GM21825 (cell line): ENCODE data around the gene RETN.

ENCODE experiments used
- ATAC-seq: cut with Tn5 transposase; IDR thresholded peaks from one replicate; pipeline ENCODE4 v1.9.1; 2021; ENCODE audit warnings: mild to moderate bottlenecking, moderate library complexity; ENCODE audit not compliant: unreplicated experiment

RETN gene

DNA sequence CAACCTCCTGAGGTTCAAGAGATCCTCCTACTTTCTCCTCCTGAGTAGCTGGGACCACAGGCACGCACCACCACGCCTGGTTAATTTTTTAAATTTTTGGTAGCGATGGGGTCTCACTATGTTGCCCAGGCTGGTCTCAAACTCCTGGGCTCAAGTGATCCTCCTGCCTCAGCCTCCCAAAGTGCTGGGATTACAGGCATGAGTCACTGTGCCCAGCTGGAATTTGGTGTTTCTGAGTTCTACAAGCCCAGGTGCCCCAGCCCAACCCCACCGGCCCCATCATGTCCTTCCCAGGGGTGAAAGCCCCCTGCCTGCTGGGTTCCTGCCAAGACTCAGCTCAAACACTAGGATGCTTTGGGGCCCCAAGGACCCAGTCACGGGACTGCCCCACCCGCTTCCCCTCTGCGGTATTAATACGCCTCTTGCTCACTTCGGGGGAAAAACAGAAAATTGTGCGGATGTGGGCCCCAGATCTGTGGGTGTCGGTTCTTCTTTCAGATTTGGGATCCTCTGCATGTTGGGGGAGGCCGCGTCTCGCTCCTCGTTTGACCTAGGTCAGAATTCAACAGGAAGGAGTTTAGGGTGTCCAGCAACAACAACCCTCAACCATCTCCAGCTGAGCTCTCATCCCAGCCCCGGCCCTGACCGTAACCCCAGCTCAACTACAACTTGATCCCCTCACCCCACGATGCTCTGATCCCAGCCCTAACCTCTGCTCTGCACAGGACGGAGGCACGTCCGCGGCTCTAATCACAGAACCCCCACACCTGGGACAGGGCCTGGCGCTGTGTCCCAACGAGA lies 36.7 kb downstream of the RETN start:
- ATAC-seq, result peak; percentile 47

DNA sequence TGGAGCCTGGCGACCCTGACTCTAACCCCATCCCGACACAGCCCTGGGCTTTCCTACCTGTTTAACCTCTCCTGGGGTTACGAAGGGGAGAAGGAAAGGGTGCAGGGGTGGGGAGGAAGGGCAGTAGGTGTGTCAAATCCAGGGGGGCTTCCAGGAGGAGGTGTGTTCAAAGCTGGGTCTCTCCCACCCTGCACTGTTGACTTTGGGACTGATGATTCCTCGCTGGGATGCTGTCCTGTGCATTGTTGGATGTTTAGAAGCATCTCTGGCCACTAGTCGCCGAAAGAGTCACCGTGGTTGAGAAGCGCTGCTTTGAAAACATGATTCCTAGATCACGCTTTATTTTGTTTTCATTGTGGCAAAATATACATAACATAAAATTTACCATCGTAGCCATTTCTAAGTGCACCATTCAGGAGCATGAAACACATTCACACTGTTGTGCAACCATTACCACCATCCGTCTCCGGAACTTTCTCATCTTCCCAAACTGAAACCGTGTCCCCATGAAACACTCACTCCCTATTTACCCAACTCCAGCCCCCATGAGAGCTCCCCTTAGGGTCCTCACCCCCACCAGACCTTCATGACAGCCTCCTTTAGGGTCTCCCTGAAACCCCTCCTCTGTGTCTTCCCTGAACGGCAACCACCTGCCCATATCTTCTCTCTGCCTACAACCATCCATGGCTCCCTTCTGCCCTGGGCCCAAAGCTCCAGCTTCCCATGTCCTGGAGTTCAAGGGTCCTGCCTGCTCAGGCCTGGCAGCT lies 37.5 kb downstream of the RETN start:
- ATAC-seq, result no peak

DNA sequence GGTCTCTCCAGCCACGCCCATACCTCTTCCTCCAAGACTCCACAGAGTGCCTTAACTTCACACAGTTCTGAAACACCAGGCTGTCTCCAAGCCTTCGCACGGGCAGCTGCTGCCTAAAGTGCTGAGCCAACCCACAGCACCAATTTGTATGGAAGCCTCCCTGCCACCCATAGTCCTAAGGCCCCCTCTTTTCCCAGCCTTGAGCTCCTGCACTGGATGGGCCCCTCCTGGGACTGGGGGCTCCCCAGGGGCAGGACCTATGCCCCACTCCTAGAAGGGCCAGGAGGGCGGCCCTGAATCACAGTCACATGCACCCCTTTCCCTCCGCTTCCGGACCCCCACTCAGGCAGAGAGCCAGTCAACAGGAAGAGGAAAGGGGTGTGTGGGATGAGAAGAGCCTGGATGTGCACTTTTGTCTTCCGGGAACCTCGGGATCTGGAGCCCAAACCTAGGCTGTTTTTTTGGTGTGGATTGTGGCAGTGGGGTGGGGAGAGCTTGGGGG lies 38.2 kb downstream of the RETN start:
- no peak for ATAC-seq

DNA sequence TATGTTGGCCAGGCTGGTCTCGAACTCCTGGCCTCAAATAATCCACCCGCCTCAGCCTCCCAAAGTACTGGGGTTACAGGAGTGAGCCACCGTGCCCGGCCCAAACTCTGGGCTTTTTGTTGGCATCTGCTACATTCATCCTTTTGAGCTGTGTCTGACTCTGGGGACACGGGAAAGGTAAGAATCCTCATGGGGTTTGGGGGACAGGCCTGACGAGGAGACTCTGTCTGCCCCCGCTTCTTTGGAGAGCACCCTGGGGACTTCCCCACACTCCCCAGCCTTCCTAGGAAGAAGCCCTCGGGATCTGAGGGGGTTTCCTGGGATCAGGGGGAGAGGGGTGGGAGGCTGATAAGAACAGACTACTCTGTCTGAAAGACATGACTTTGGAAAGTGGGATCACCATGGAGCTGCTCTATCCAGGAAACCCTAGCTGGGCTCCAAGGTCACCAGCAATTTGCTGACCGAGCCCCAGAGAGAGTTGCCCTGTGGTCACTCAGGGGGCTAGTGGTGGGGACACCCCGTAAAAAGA lies 41.1 kb downstream of the RETN start:
- ATAC-seq, result no peak

DNA sequence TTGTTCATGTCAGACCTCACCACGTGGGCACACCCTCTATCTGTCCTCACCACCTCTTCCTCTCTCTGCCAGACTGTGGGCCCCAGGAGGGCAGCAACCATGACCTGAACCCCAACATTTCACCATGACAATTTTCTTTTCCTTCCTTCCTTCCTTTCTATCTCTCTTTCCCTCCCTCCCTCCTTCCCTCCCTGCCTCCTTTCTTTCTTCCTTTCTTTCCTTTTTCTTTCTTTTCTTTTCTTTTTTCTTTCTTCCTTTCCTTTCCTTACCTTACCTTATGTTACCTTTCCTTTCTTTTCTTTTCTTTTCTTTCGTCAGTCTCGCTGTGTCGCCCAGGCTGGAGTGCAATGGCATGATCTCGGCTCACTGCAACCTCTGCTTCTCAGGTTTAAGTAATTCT lies 41.8 kb downstream of the RETN start:
- ATAC-seq, result no peak

DNA sequence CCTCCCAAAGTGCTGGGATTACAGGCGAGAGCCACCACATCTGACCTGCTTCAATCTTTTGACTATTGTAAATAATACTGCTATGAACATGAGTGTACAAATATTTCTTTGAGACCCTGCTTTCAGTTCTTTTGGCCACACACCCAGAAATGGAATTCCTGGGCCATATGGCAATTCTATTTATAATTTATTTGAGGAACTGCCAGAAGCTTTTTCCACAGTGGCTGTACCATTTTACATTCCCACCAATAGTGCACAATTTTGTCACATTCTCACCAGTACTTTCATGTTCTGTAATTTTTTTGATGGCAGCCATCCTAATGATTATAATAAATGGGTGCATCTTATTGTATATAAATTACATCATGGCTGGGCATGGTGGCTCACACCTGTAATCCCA lies 46.8 kb downstream of the RETN start:
- ATAC-seq, result no peak

DNA sequence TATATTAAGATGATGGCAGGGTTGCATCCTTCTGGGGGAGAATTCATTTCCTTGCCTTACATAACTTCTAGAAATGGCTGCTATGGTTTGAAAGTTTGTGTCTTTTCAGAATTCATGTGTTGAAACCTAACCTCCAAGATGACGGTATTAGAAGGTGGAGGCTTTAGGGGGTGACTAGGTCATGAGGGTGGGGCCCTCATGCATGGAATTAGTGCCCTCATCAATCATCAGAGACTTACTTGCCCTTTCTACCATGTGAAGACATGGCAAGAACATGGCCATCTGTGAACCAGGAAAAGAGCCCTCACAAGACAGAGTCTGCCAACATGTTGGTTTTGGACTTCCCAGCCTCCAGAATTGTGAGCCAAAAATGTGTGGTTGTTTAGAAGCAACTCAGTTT lies 47.9 kb downstream of the RETN start:
- no peak for ATAC-seq

DNA sequence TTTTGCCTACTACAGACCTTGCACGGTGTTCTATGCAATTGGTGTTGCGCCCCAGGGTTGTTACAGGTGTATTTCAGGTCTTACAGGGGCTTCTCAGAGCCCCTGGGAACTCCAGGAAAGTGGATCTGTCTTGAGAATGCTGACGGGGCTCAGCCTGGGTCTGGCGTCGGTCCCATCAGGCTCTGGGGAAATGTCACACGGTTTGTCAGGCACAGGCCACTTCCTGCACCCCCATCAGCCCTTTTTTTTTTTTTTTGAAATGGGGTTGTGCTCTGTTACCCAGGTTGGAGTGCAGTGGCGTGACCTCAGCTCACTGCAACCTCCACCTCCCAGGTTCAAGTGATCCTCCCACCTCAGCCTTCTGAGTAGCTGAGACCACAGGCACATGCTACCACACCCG lies 49.8 kb downstream of the RETN start:
- no peak for ATAC-seq
